Psoas muscle (tissue), 8 donors: Measurements from ENCODE around the gene CSNK1G1. TPM values are rescaled to one million over a fixed set of nuclear protein-coding genes. Genes with fewer than 3 reads are reported as not detected.
"Not testable (repeated sequence)": the region's sequence is repeated elsewhere in the genome, so short reads cannot be mapped to it uniquely, and the experiment has no call there.

Experiments
- ATAC-seq, 4 donors: fragments of 200-7000 bp; cut with Tn5 transposase; one replicate each; pipeline ENCODE4 v1.9.1; 2020; ENCODE audit warnings: moderate library complexity in 3 of 4, mild to moderate bottlenecking in 2 of 4
- DNase-seq, 2 donors: peaks; one replicate each; pipeline ENCODE4 v3.0.0-alpha.2; 2020
- H3K27ac ChIP-seq: fragments of 200-600 bp; one replicate; pipeline ENCODE4 v1.8.0; 2022
- H3K27me3 ChIP-seq, 3 donors: fragments of 200-600 bp in 1 of 3; one replicate each; pipeline versions ENCODE4 v1.6.1 to v1.8.0; 2013 to 2022; ENCODE audit warnings: low read length in 2 of 3, mild to moderate bottlenecking in 2 of 3, moderate library complexity in 1 of 3; ENCODE audit not compliant: insufficient read depth in 3 of 3
- H3K36me3 ChIP-seq, 2 donors: fragments of 200-600 bp in 1 of 2; one replicate each; pipeline versions ENCODE4 v1.6.1 to v1.8.0; 2013 to 2022; ENCODE audit warnings: low read depth in 1 of 2, mild to moderate bottlenecking in 1 of 2, moderate library complexity in 1 of 2; ENCODE audit not compliant: insufficient read depth in 1 of 2
- H3K4me1 ChIP-seq: fragments of 200-600 bp; one replicate; pipeline ENCODE4 v1.8.0; 2022
- H3K4me3 ChIP-seq: fragments of 200-600 bp; one replicate; pipeline ENCODE4 v1.8.0; 2022; ENCODE audit warnings: mild to moderate bottlenecking
- H3K9me3 ChIP-seq: fragments of 200-600 bp; one replicate; pipeline ENCODE4 v1.8.0; 2022
- CTCF ChIP-seq: fragments of 200-600 bp; IDR thresholded peaks from one replicate; pipeline ENCODE4 v1.8.0; 2022; ENCODE audit warnings: antibody characterized with exemption
- WGBS, 3 donors: extraction: QIAGEN DNeasy Blood & Tissue Kit; methylation state at CpG; one replicate each; pipeline versions ENCODE4 v1.1.6 to v1.1.7; 2013; 5-methylcytosine and 5-hydroxymethylcytosine counted together
- intact Hi-C, 2 donors: fragments of 100-400 bp; cut with DNase I; formaldehyde crosslinking; loops; one replicate each; pipeline versions ENCODE4 v1.11.0 to v1.14.2; 2022
- polyA plus RNA-seq, 3 donors: library from polyadenylated mRNA; stranded (reverse); fragments of 200-250 nt; gene quantifications; one replicate each; pipeline ENCODE4 v1.2.3, GENCODE V29; 2013
- total RNA-seq, 4 donors: library from RNA; stranded (reverse); fragmentation: NEBNext Ultra II Directional in 2 of 4; extraction: Animal tissue kit (Norgen Biotek cat#: 25700) in 2 of 4; gene quantifications; one replicate each; pipeline versions ENCODE4 v1.2.1 to v1.2.4, GENCODE V29; 2021 to 2023
- donor health status: healthy with polysubstance abuse.
- donor health status: DM: no; HTN: no; CAD: no; lungs with moderate emphysema.
- donor health status: Bipolar disorder and iron deficiency.
- donor health status: healthy.
- donor health status: DM: yes; HTN: yes; CAD: no.
- donor health status: DM: no; HTN: no; CAD: no.
- donor health status: DM: no; HTN: no; CAD: no.
- donor health status: DM: yes; HTN: yes; CAD: no.

Gene CSNK1G1
- total and polyA plus RNA-seq, 7 donors: 1.9 to 9.6 (median 7.1) TPM

GRCh38 chr15:64381000-64381751 is 25.2 kb upstream of the CSNK1G1 start, which contains the start of gene PCLAF:
PCLAF (minus strand) TSS chr15:64381441; CDS start chr15:64381371, 70 bp downstream.
- DNase-seq (peak; percentile 94 to 96), ATAC-seq (peak; percentile 99 to 100 (median 100))
- Histone ChIP-seq H3K27ac (no peak within 1 kb of the TSS), H3K4me1 (peaks cover 7% of the 10 kb centered on the region), H3K4me3 (peak within 1 kb of the TSS; percentile 65), H3K27me3 (no peaks in the 10 kb centered on the region), H3K9me3 (no peaks in the 10 kb centered on the region), H3K36me3 (no peaks in the 10 kb centered on the region)
- TF ChIP-seq CTCF: no peak
- 0 to 1% (median 0%) methylated on average over 38 of the region's 38 CpGs for WGBS, 3 donors
- intact Hi-C loops: no loop called here

GRCh38 chr15:64380130-64380870 is 24.3 kb upstream of the CSNK1G1 start:
- H3K27me3 ChIP-seq, ATAC-seq, intact Hi-C loops, H3K27ac ChIP-seq, H3K36me3 ChIP-seq, H3K4me1 ChIP-seq, H3K9me3 ChIP-seq, DNase-seq: not testable (repeated sequence)
- 54 to 57% (median 56%) methylated on average over 11 of the region's 11 CpGs for whole genome bisulfite sequencing, 3 donors
- H3K4me3 ChIP-seq: peak overlapping the region; percentile 65

GRCh38 chr15:64379216-64379960 is 23.4 kb upstream of the CSNK1G1 start:
- Histone ChIP-seq H3K27ac (no peak overlapping the region), H3K27me3 (no peaks in the 10 kb centered on the region), H3K4me1 (peaks cover 7% of the 10 kb centered on the region), H3K36me3 (no peaks in the 10 kb centered on the region), H3K4me3 (no peak overlapping the region), H3K9me3 (no peaks in the 10 kb centered on the region)
- no peak for DNase-seq
- ATAC-seq: no peak
- intact Hi-C loops: no loop called here
- WGBS, 3 donors: 57 to 65% (median 61%) methylated on average over 9 of the region's 9 CpGs
- TF ChIP-seq CTCF: no peak

GRCh38 chr15:64373360-64373759 is 17.4 kb upstream of the CSNK1G1 start:
- WGBS, 3 donors: 94 to 97% (median 96%) methylated on average over 8 of the region's 8 CpGs

GRCh38 chr15:64371383-64371782 is 15.4 kb upstream of the CSNK1G1 start:
- H3K4me1 ChIP-seq, intact Hi-C loops, ATAC-seq, H3K4me3 ChIP-seq, H3K27me3 ChIP-seq, H3K27ac ChIP-seq, H3K9me3 ChIP-seq, H3K36me3 ChIP-seq, DNase-seq: not testable (repeated sequence)
- 98 to 99% (median 98%) methylated on average over 8 of the region's 8 CpGs for WGBS, 3 donors

More at GRCh38 chr15:64373360-64373759, 17.4 kb upstream of the CSNK1G1 start:
- H3K4me3 ChIP-seq: no peak overlapping the region
- intact Hi-C loops: no loop called here
- no peaks in the 10 kb centered on the region for H3K27me3 ChIP-seq
- ATAC-seq: no peak
- no peaks in the 10 kb centered on the region for H3K4me1 ChIP-seq
- no peaks in the 10 kb centered on the region for H3K36me3 ChIP-seq
- no peak for DNase-seq
- no peak for TF ChIP-seq CTCF
- H3K9me3 ChIP-seq: no peaks in the 10 kb centered on the region
- no peak overlapping the region for H3K27ac ChIP-seq
